ENCODE measurements around the gene HADHB. TPM values are rescaled to one million over a fixed set of nuclear protein-coding genes. Genes with fewer than 3 reads are reported as not detected.

Gene HADHB
- total and polyA plus RNA-seq, 2 donors (not counting 1 experiment from before 2014, with no cell fraction given) = 130 to 151 TPM

GRCh38 chr2:26276484-26277227 is 31.9 kb downstream of the HADHB start:
- TF ChIP-seq EZH2 (IDR thresholded peaks at IDR 0.05; ENCODE audit: low read length, missing control alignments) (no peak), CTCF (conservative IDR thresholded peaks at IDR 0.05 in 1 of 2, IDR thresholded peaks at IDR 0.05 in 1 of 2; ENCODE audit: low read depth in 1 of 2, low read length in 2 of 2) (no peak)
- H3K4me1 ChIP-seq (ENCODE audit: control insufficient read depth, extremely low read depth, insufficient read depth, low read length) = peaks cover 5% of the 10 kb centered on the region
- H3K9ac ChIP-seq (ENCODE audit: insufficient read depth, low read length) = no peak overlapping the region
- H2AFZ ChIP-seq (ENCODE audit: low read length) = no peak overlapping the region
- no peak for DNase-seq (ENCODE audit: low read depth in 2 of 2)
- no peak overlapping the region for H3K27ac ChIP-seq (ENCODE audit: insufficient read depth, low read length)
- H4K20me1 ChIP-seq (ENCODE audit: control insufficient read depth, extremely low read depth, insufficient read depth, low read length) = no peaks in the 10 kb centered on the region
- no peaks in the 10 kb centered on the region for H3K9me3 ChIP-seq (ENCODE audit: control insufficient read depth, insufficient read depth, low read depth, low read length)
- no peaks in the 10 kb centered on the region for H3K79me2 ChIP-seq (ENCODE audit: control insufficient read depth, insufficient read depth, low read length)
- peaks cover 5% of the 10 kb centered on the region for H3K36me3 ChIP-seq (ENCODE audit: control insufficient read depth, insufficient read depth, low read length)
- no peak overlapping the region for H3K4me3 ChIP-seq (replicated peaks in 1 of 4; ENCODE audit: control extremely low read depth in 1 of 4, insufficient read depth in 1 of 4, low read depth in 3 of 4, low read length in 4 of 4)
- H3K27me3 ChIP-seq (ENCODE audit: control insufficient read depth, insufficient read depth, low read length) = no peaks in the 10 kb centered on the region
- H3K4me2 ChIP-seq (ENCODE audit: extremely low read depth, insufficient read depth, low read length) = no peak overlapping the region

- TF ChIP-seq CTCF (conservative IDR thresholded peaks at IDR 0.05 in 1 of 2, IDR thresholded peaks at IDR 0.05 in 1 of 2; ENCODE audit: low read depth in 1 of 2, low read length in 2 of 2) (no peak), EZH2 (IDR thresholded peaks at IDR 0.05; ENCODE audit: low read length, missing control alignments) (no peak)
- Histone ChIP-seq H3K36me3 (ENCODE audit: control insufficient read depth, insufficient read depth, low read length) (peaks cover 5% of the 10 kb centered on the region), H3K9me3 (ENCODE audit: control insufficient read depth, insufficient read depth, low read depth, low read length) (no peaks in the 10 kb centered on the region), H3K4me3 (replicated peaks in 1 of 4; ENCODE audit: control extremely low read depth in 1 of 4, insufficient read depth in 1 of 4, low read depth in 3 of 4, low read length in 4 of 4) (no peak overlapping the region), H3K27me3 (ENCODE audit: control insufficient read depth, insufficient read depth, low read length) (no peaks in the 10 kb centered on the region), H3K79me2 (ENCODE audit: control insufficient read depth, insufficient read depth, low read length) (no peaks in the 10 kb centered on the region), H3K27ac (ENCODE audit: insufficient read depth, low read length) (no peak overlapping the region), H2AFZ (ENCODE audit: low read length) (no peak overlapping the region), H3K4me1 (ENCODE audit: control insufficient read depth, extremely low read depth, insufficient read depth, low read length) (no peaks in the 10 kb centered on the region), H4K20me1 (ENCODE audit: control insufficient read depth, extremely low read depth, insufficient read depth, low read length) (no peaks in the 10 kb centered on the region), H3K9ac (ENCODE audit: insufficient read depth, low read length) (no peak overlapping the region), H3K4me2 (ENCODE audit: extremely low read depth, insufficient read depth, low read length) (no peak overlapping the region)
- no peak for DNase-seq (ENCODE audit: low read depth in 2 of 2)
These were observed 35.1 kb downstream of the HADHB start for GRCh38 chr2:26279886-26280285.

GRCh38 chr2:26281226-26281625 is 36.5 kb downstream of the HADHB start:
- Histone ChIP-seq H3K36me3 (ENCODE audit: control insufficient read depth, insufficient read depth, low read length) (peaks cover 3% of the 10 kb centered on the region), H3K27ac (ENCODE audit: insufficient read depth, low read length) (no peak overlapping the region), H3K4me1 (ENCODE audit: control insufficient read depth, extremely low read depth, insufficient read depth, low read length) (no peaks in the 10 kb centered on the region), H3K79me2 (ENCODE audit: control insufficient read depth, insufficient read depth, low read length) (no peaks in the 10 kb centered on the region), H2AFZ (ENCODE audit: low read length) (no peak overlapping the region), H3K4me3 (replicated peaks in 1 of 4; ENCODE audit: control extremely low read depth in 1 of 4, insufficient read depth in 1 of 4, low read depth in 3 of 4, low read length in 4 of 4) (no peak overlapping the region), H3K27me3 (ENCODE audit: control insufficient read depth, insufficient read depth, low read length) (no peaks in the 10 kb centered on the region), H4K20me1 (ENCODE audit: control insufficient read depth, extremely low read depth, insufficient read depth, low read length) (no peaks in the 10 kb centered on the region), H3K9ac (ENCODE audit: insufficient read depth, low read length) (no peak overlapping the region), H3K4me2 (ENCODE audit: extremely low read depth, insufficient read depth, low read length) (no peak overlapping the region), H3K9me3 (ENCODE audit: control insufficient read depth, insufficient read depth, low read depth, low read length) (no peaks in the 10 kb centered on the region)
- DNase-seq (ENCODE audit: low read depth in 2 of 2) = no peak
- TF ChIP-seq CTCF (conservative IDR thresholded peaks at IDR 0.05 in 1 of 2, IDR thresholded peaks at IDR 0.05 in 1 of 2; ENCODE audit: low read depth in 1 of 2, low read length in 2 of 2) (no peak), EZH2 (IDR thresholded peaks at IDR 0.05; ENCODE audit: low read length, missing control alignments) (no peak)

All from fibroblast of lung (primary cell).